OCI-LY1 (cell line): Measurements from ENCODE around the gene COPB1.

Experiments
- EZH2 ChIP-seq: fragments of 200-600 bp; sonication (generic), shearing (Covaris generic); IDR thresholded peaks from 2 replicates; pipeline ENCODE4 v1.8.0; 2017; ENCODE audit warnings: borderline replicate concordance, mixed run types, mild to moderate bottlenecking, antibody characterized with exemption, low read length, moderate library complexity, mixed read lengths
- TF ChIP-seq, protein P1 (sequence below): fragments of 200-600 bp; sonication (generic), shearing (Covaris generic); IDR thresholded peaks from 2 replicates; pipeline ENCODE4 v1.5.1; 2017; ENCODE audit warnings: mild to moderate bottlenecking, antibody characterized with exemption, low read length, moderate library complexity, mixed read lengths

DNA sequence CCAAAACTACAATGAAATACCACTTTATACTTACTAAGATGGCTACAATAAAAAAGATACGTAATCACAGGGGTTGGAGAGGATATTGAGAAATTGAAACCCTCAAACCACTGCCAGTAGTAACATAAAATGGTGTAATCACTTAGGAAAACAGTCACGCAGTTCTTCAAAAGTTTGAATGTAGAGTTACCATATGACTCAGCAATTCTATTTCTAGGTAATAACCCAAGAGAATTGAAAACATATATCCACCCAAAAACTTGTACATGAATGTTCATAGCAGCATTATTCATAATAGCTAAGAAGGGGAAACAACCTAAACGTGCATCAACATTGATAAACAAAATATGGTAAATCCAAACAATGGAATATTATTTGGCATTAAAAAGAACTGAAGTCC is 45.0 kb upstream of the COPB1 start:
- TF ChIP-seq, protein P1, sequence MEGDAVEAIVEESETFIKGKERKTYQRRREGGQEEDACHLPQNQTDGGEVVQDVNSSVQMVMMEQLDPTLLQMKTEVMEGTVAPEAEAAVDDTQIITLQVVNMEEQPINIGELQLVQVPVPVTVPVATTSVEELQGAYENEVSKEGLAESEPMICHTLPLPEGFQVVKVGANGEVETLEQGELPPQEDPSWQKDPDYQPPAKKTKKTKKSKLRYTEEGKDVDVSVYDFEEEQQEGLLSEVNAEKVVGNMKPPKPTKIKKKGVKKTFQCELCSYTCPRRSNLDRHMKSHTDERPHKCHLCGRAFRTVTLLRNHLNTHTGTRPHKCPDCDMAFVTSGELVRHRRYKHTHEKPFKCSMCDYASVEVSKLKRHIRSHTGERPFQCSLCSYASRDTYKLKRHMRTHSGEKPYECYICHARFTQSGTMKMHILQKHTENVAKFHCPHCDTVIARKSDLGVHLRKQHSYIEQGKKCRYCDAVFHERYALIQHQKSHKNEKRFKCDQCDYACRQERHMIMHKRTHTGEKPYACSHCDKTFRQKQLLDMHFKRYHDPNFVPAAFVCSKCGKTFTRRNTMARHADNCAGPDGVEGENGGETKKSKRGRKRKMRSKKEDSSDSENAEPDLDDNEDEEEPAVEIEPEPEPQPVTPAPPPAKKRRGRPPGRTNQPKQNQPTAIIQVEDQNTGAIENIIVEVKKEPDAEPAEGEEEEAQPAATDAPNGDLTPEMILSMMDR: no peak
- no peak for TF ChIP-seq EZH2
